ENCODE results near the gene CST2. TPM values are rescaled to one million over a fixed set of nuclear protein-coding genes. Genes with fewer than 3 reads are reported as not detected.
"Not testable (repeated sequence)": the region's sequence is repeated elsewhere in the genome, so short reads cannot be mapped to it uniquely, and the experiment has no call there.

The CST2 gene
- total RNA-seq, 6 experiments from 2014 or later = not detected

- Mint-ChIP-seq H3K36me3 (ENCODE audit: low read depth) (no peaks in the 10 kb centered on the region), H3K4me3 (no peak overlapping the region), H3K4me1 (ENCODE audit: low read depth) (peaks cover 7% of the 10 kb centered on the region; the same call in 1 of the 2 replicates), H3K27me3 (ENCODE audit: insufficient read depth) (peaks cover 3% of the 10 kb centered on the region; the same call in 1 of the 2 replicates), H3K9me3 (no peaks in the 10 kb centered on the region), H3K27ac (no peak overlapping the region)
- TF ChIP-seq CTCF (IDR thresholded peaks at IDR 0.05) = peak; percentile 73
- DNase-seq = no peak
Measured at GRCh38 chr20:23782366-23782983, 44.1 kb downstream of the CST2 start.

GRCh38 chr20:23778676-23779075 is 47.9 kb downstream of the CST2 start:
- H3K27me3 Mint-ChIP-seq (ENCODE audit: insufficient read depth); H3K36me3 Mint-ChIP-seq (ENCODE audit: low read depth); H3K9me3 Mint-ChIP-seq; H3K27ac Mint-ChIP-seq; H3K4me3 Mint-ChIP-seq; H3K4me1 Mint-ChIP-seq (ENCODE audit: low read depth): not testable (repeated sequence)
- peak; percentile 20 for DNase-seq

GRCh38 chr20:23777380-23777779 is 49.1 kb downstream of the CST2 start:
- peaks cover 12% of the 10 kb centered on the region for H3K27me3 Mint-ChIP-seq (ENCODE audit: insufficient read depth)
- not testable (repeated sequence) for H3K27ac Mint-ChIP-seq; DNase-seq; H3K9me3 Mint-ChIP-seq; H3K36me3 Mint-ChIP-seq (ENCODE audit: low read depth); H3K4me1 Mint-ChIP-seq (ENCODE audit: low read depth); H3K4me3 Mint-ChIP-seq

GRCh38 chr20:23776067-23776771 is 50.3 kb downstream of the CST2 start:
- Mint-ChIP-seq H3K4me3 (no peak overlapping the region), H3K27me3 (ENCODE audit: insufficient read depth) (peaks cover 15% of the 10 kb centered on the region), H3K4me1 (ENCODE audit: low read depth) (peaks cover 7% of the 10 kb centered on the region; the same call in 1 of the 2 replicates), H3K36me3 (ENCODE audit: low read depth) (no peaks in the 10 kb centered on the region), H3K9me3 (no peaks in the 10 kb centered on the region), H3K27ac (no peak overlapping the region)
- TF ChIP-seq CTCF (IDR thresholded peaks at IDR 0.05) = no peak
- no peak for DNase-seq

DNA sequence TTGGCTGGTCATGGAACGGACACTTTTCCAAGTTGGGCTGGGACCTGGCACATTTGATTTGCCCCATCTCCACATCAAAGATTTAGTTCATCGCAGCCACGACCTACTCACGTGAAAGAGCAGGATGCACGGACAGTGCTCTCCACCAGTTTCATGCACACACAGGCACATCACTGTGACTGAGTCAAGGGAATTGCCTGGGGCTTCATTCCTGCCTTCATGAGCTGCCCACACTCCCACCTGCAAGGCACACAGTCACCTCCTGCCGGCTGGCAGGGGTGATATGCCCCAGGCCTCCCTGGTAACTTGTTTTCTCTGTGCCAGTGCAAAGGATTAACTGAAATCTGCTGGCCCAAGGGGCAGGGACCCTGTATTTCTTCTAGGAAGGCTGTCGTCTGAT is 52.4 kb downstream of the CST2 start:
- Mint-ChIP-seq H3K9me3 (no peaks in the 10 kb centered on the region), H3K4me3 (no peak overlapping the region), H3K36me3 (ENCODE audit: low read depth) (no peaks in the 10 kb centered on the region), H3K4me1 (ENCODE audit: low read depth) (peaks cover 7% of the 10 kb centered on the region; the same call in 1 of the 2 replicates), H3K27me3 (ENCODE audit: insufficient read depth) (peaks cover 14% of the 10 kb centered on the region), H3K27ac (no peak overlapping the region)
- DNase-seq = no peak
- no peak for TF ChIP-seq CTCF (IDR thresholded peaks at IDR 0.05)

Other genes with a start within 250 kb of the CST2 start
- not detected for gene CST9, start 220.8 kb downstream of the CST2 start, total RNA-seq (2021; fragmentation: NEBNext Ultra II Directional; extraction: Animal tissue kit (Norgen Biotek cat#: 25700))
- gene CST3, start 188.8 kb downstream of the CST2 start, total RNA-seq (2021; fragmentation: NEBNext Ultra II Directional; extraction: Animal tissue kit (Norgen Biotek cat#: 25700)) = 100 to 1,000 TPM; 211 to 296 (median 234) TPM
- not detected for gene CST4, start 137.7 kb downstream of the CST2 start, total RNA-seq (2021; fragmentation: NEBNext Ultra II Directional; extraction: Animal tissue kit (Norgen Biotek cat#: 25700))
- gene CST1, start 75.8 kb downstream of the CST2 start, total RNA-seq (2021; fragmentation: NEBNext Ultra II Directional; extraction: Animal tissue kit (Norgen Biotek cat#: 25700)) = not detected
- not detected for gene CST5, start 53.0 kb upstream of the CST2 start, total RNA-seq (2021; fragmentation: NEBNext Ultra II Directional; extraction: Animal tissue kit (Norgen Biotek cat#: 25700))
- not detected for gene GGTLC1, start 162.1 kb upstream of the CST2 start, total RNA-seq (2021; fragmentation: NEBNext Ultra II Directional; extraction: Animal tissue kit (Norgen Biotek cat#: 25700))